Measurements from ENCODE around the gene CNOT4.

CNOT4 gene

GRCh38 chr7:135342887-135343286, 167.0 kb downstream of the CNOT4 start:
- TF ChIP-seq GABPA (IDR thresholded peaks at IDR 0.05; ENCODE audit: low read depth) (no peak), REST (IDR thresholded peaks at IDR 0.05; ENCODE audit: insufficient replicate concordance, low read depth) (no peak), SPI1 (IDR thresholded peaks at IDR 0.05; ENCODE audit: borderline replicate concordance, low read depth) (no peak), POLR2AphosphoS5 (IDR thresholded peaks at IDR 0.05; ENCODE audit: low read depth) (no peak), CTCF (IDR thresholded peaks at IDR 0.05; ENCODE audit: insufficient read depth, low read length) (no peak)
- Histone ChIP-seq H3K4me3 (replicated peaks; ENCODE audit: insufficient read depth, low read length) (no peak overlapping the region), H3K27ac (replicated peaks) (no peak overlapping the region), H3K27me3 (ENCODE audit: insufficient read depth, poor library complexity, severe bottlenecking) (peaks cover 7% of the 10 kb centered on the region)
- no peak for DNase-seq (ENCODE audit: low read depth in 1 of 2, low spot score in 1 of 2)

- peaks cover 7% of the 10 kb centered on the region for H3K27me3 ChIP-seq (ENCODE audit: insufficient read depth, poor library complexity, severe bottlenecking)
- no peak overlapping the region for H3K4me3 ChIP-seq (replicated peaks; ENCODE audit: insufficient read depth, low read length)
- no peak for TF ChIP-seq GABPA (IDR thresholded peaks at IDR 0.05; ENCODE audit: low read depth)
- TF ChIP-seq SPI1 (IDR thresholded peaks at IDR 0.05; ENCODE audit: borderline replicate concordance, low read depth) = no peak
- no peak for TF ChIP-seq CTCF (IDR thresholded peaks at IDR 0.05; ENCODE audit: insufficient read depth, low read length)
- TF ChIP-seq POLR2AphosphoS5 (IDR thresholded peaks at IDR 0.05; ENCODE audit: low read depth) = no peak
- no peak for TF ChIP-seq REST (IDR thresholded peaks at IDR 0.05; ENCODE audit: insufficient replicate concordance, low read depth)
- no peak overlapping the region for H3K27ac ChIP-seq (replicated peaks)
- no peak for DNase-seq (ENCODE audit: low read depth in 1 of 2, low spot score in 1 of 2)
Measured at GRCh38 chr7:135341049-135341448, 168.9 kb downstream of the CNOT4 start.

- no peaks in the 10 kb centered on the region for H3K27me3 ChIP-seq (ENCODE audit: insufficient read depth, poor library complexity, severe bottlenecking)
- TF ChIP-seq GABPA (IDR thresholded peaks at IDR 0.05; ENCODE audit: low read depth) = no peak
- no peak for TF ChIP-seq REST (IDR thresholded peaks at IDR 0.05; ENCODE audit: insufficient replicate concordance, low read depth)
- TF ChIP-seq POLR2AphosphoS5 (IDR thresholded peaks at IDR 0.05; ENCODE audit: low read depth) = no peak
- TF ChIP-seq CTCF (IDR thresholded peaks at IDR 0.05; ENCODE audit: insufficient read depth, low read length) = no peak
- no peak for TF ChIP-seq SPI1 (IDR thresholded peaks at IDR 0.05; ENCODE audit: borderline replicate concordance, low read depth)
- H3K27ac ChIP-seq (replicated peaks) = no peak overlapping the region
- DNase-seq (ENCODE audit: low read depth in 1 of 2, low spot score in 1 of 2) = no peak
- no peak overlapping the region for H3K4me3 ChIP-seq (replicated peaks; ENCODE audit: insufficient read depth, low read length)
Measured at GRCh38 chr7:135337977-135338550, 171.8 kb downstream of the CNOT4 start.
